LNCAP (cell line): ENCODE measurements around the gene FGD6.

ENCODE experiments used
- TF ChIP-seq, protein P1 (sequence below): fragments of 450-650 bp; IDR thresholded peaks from 2 replicates; pipeline ENCODE4 v1.5.1; 2017; ENCODE audit warnings: mild to moderate bottlenecking

The FGD6 gene

DNA sequence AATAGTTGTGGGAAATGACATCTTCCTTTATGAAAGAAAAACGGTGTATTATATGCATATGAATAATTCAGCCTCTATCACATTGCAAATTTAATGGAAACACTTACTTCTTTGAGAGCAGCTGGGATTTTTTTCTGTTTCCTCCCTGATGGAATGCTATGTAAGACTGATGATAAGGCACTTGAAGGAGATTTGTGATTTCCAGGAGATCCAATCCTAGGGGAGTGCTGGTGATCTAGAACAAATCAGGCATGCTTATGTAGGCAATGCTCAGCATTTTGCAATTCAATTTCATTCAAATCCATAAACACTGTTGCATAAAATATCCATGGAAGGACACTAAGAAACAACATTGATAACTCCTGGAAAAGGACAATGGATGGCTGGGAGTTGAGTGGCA lies 127.8 kb downstream of the FGD6 start:
- TF ChIP-seq, protein P1, sequence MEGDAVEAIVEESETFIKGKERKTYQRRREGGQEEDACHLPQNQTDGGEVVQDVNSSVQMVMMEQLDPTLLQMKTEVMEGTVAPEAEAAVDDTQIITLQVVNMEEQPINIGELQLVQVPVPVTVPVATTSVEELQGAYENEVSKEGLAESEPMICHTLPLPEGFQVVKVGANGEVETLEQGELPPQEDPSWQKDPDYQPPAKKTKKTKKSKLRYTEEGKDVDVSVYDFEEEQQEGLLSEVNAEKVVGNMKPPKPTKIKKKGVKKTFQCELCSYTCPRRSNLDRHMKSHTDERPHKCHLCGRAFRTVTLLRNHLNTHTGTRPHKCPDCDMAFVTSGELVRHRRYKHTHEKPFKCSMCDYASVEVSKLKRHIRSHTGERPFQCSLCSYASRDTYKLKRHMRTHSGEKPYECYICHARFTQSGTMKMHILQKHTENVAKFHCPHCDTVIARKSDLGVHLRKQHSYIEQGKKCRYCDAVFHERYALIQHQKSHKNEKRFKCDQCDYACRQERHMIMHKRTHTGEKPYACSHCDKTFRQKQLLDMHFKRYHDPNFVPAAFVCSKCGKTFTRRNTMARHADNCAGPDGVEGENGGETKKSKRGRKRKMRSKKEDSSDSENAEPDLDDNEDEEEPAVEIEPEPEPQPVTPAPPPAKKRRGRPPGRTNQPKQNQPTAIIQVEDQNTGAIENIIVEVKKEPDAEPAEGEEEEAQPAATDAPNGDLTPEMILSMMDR, result no peak

DNA sequence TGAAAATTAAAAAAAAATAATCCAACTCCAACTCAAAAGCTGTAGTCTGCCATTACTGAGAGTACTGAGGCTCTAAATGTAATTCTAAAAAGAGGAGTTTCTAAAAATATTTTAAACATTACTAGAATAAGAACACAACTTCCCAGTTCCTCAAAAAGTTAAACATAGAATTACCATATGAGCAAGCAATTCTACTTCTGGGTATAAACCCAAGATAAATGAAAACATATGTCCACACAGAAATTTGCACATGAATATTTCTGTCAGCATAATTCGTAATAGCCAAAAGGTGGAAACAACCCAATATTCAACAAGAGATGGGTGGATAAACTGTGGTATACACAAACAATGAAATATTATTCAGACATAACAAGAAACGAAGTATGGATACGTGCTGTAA lies 128.9 kb downstream of the FGD6 start:
- TF ChIP-seq, protein P1, result no peak

DNA sequence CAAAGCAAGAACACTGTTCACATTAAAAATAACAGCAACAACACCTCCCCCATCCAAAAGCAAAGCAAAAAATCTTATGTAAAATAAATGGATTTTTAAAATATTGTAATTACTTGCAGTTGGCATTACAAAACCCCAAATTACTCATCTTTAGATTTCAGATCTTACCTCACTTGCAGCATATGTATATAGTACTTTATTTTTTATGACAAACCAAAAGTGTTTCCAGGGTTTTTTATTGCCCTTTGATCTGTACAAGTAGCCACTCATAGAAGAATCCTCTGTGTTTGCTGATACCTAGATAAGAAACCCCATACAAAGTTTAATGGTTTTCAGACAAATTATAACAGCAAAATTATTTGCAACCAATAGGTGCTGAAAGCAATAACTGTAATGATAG lies 131.7 kb downstream of the FGD6 start:
- TF ChIP-seq, protein P1, result no peak

DNA sequence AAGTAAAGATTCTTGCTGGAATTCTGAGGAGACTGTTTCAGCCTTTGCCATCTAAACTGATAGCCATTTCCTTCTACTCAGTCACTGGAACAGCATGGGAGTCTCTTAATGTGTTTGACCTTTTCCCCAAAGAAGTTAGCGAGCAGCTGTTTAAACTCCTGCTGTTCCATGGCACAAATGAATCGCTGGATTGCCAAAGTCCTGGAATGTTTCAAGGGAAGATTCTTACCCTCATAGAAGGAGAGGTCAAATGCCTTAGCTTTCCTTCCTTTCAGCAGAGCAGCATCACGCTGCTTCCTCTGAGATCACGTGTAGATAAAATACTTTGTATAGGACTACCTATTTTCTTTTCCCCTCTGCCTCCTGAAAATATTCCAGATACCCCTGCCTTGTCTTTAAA lies 133.3 kb downstream of the FGD6 start:
- TF ChIP-seq, protein P1, result no peak

DNA sequence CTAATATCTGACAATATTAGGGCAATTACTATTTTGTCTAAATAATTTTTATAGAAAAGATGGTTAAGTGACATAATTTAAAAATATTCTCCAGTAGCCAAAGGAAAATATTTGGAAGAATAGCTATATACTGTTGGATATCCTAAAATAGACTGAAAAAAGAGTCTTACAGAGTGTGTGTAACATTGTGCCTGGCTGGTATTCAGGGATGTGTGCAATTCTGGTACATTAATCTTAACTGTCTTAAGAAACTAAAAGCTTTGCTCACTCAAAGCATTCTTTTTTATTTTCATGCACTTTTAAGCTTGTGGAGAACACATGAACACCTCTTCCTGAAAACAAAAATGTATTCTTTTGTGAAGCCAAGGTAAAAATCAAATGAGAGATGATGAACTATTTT lies 133.8 kb downstream of the FGD6 start:
- TF ChIP-seq, protein P1, result no peak

DNA sequence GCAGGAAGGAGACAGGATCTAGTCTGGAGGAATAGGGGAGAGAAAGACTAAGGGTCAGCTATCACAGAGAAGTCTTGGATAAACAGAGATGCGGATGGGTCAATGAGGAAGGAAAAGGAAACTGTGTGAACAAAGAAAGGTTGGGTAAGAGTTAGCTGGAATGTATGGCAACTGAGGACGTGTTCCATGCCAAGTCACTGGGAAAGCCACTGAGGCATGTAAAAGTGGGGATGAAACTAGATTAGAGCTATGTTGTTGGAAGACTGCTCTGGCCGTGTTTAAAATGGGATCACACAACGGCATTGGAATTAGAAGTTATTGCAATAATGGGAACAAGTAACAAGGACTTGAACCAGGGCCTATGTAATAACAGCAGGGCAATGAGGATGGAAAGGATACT lies 139.9 kb downstream of the FGD6 start:
- TF ChIP-seq, protein P1, result no peak

DNA sequence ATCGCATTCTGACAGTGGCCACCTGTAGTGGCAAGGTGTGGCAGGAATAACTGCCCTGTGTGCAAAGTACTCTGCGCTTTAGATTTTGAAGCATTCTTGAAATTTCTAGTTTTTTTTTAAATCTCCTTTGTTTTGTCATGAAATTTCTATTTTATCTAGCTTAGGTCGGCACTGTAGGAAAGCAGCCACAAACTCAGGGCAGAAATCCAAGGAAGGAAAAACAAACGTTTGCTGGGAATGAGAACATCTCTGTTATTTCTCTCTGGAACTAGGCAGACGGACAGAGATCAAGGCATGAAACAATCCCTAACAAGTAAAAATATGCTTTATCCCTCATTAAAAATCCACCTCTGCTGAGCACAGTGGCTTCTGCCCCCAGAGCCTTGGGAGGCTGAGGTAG lies 142.5 kb downstream of the FGD6 start:
- TF ChIP-seq, protein P1, result no peak
